HFF-Myc (cell line): ENCODE measurements around the gene ABR.
A peak's percentile ranks its signal among the peaks of the same experiment; 100 is the strongest.

ENCODE experiments used
- DNase-seq: peaks from one replicate; pipeline ENCODE4 v3.0.0-alpha.2; 2011; ENCODE audit warnings: low read depth; ENCODE audit errors: extremely low read depth
- H3K4me3 ChIP-seq: replicated peaks from 2 replicates; pipeline ENCODE4 v1.5.1; 2011; ENCODE audit warnings: low read depth, mild to moderate bottlenecking, control low read depth, low read length
- CTCF ChIP-seq: IDR thresholded peaks from 2 replicates; pipeline ENCODE4 v1.5.1; 2012; ENCODE audit warnings: mild to moderate bottlenecking, low read depth, low read length, control low read depth; ENCODE audit errors: missing control alignments

Gene ABR

GRCh38 chr17:967122-967521 lies 212.7 kb downstream of the ABR start:
- DNase-seq, result no peak
- H3K4me3 ChIP-seq, result no peak overlapping the region
- no peak for TF ChIP-seq CTCF

GRCh38 chr17:965311-965989 lies 214.3 kb downstream of the ABR start:
- DNase-seq, result no peak
- no peak for TF ChIP-seq CTCF
- 0 out of 2 replicates have a peak overlapping the region, but pooled peaks have one; percentile 11 for H3K4me3 ChIP-seq

GRCh38 chr17:964876-965275 lies 214.9 kb downstream of the ABR start:
- 0 out of 2 replicates have a peak overlapping the region, but pooled peaks have one; percentile 11 for H3K4me3 ChIP-seq
- DNase-seq, result no peak
- TF ChIP-seq CTCF, result no peak

GRCh38 chr17:962670-963069 lies 217.1 kb downstream of the ABR start:
- TF ChIP-seq CTCF, result no peak
- no peak overlapping the region for H3K4me3 ChIP-seq
- DNase-seq, result no peak

- no peak for TF ChIP-seq CTCF
- no peak for DNase-seq
- H3K4me3 ChIP-seq, result no peak overlapping the region
These were observed 217.6 kb downstream of the ABR start for GRCh38 chr17:962166-962565.

- no peak for DNase-seq
- no peak overlapping the region for H3K4me3 ChIP-seq
- TF ChIP-seq CTCF, result no peak
These were observed 220.9 kb downstream of the ABR start for GRCh38 chr17:958712-959451.
